Measurements from ENCODE around the gene SPAG16.

Gene SPAG16

GRCh38 chr2:213419980-213420379 lies 135.7 kb downstream of the SPAG16 start:
- Mint-ChIP-seq H3K4me3 (no peak overlapping the region), H3K4me1 (no peaks in the 10 kb centered on the region), H3K27ac (no peak overlapping the region), H3K36me3 (no peaks in the 10 kb centered on the region), H3K27me3 (no peaks in the 10 kb centered on the region), H3K9me3 (no peaks in the 10 kb centered on the region)

- no peaks in the 10 kb centered on the region for H3K36me3 Mint-ChIP-seq
- no peaks in the 10 kb centered on the region for H3K9me3 Mint-ChIP-seq
- H3K27me3 Mint-ChIP-seq: no peaks in the 10 kb centered on the region
- no peaks in the 10 kb centered on the region for H3K4me1 Mint-ChIP-seq
- no peak overlapping the region for H3K4me3 Mint-ChIP-seq
- H3K27ac Mint-ChIP-seq: no peak overlapping the region
Observed at GRCh38 chr2:213420828-213421385, 136.6 kb downstream of the SPAG16 start.

- Mint-ChIP-seq H3K9me3 (no peaks in the 10 kb centered on the region), H3K27ac (no peak overlapping the region), H3K4me3 (no peak overlapping the region), H3K4me1 (no peaks in the 10 kb centered on the region), H3K36me3 (no peaks in the 10 kb centered on the region), H3K27me3 (no peaks in the 10 kb centered on the region)
Observed at GRCh38 chr2:213422211-213422610, 137.9 kb downstream of the SPAG16 start.

GRCh38 chr2:213425618-213426017 lies 141.4 kb downstream of the SPAG16 start:
- peaks cover 12% of the 10 kb centered on the region for H3K9me3 Mint-ChIP-seq
- H3K27ac Mint-ChIP-seq: no peak overlapping the region
- H3K27me3 Mint-ChIP-seq: no peaks in the 10 kb centered on the region
- no peaks in the 10 kb centered on the region for H3K4me1 Mint-ChIP-seq
- no peaks in the 10 kb centered on the region for H3K36me3 Mint-ChIP-seq
- H3K4me3 Mint-ChIP-seq: no peak overlapping the region

GRCh38 chr2:213429516-213429915 lies 145.3 kb downstream of the SPAG16 start:
- no peaks in the 10 kb centered on the region for H3K4me1 Mint-ChIP-seq
- H3K36me3 Mint-ChIP-seq: no peaks in the 10 kb centered on the region
- H3K4me3 Mint-ChIP-seq: no peak overlapping the region
- no peak overlapping the region for H3K27ac Mint-ChIP-seq
- peaks cover 23% of the 10 kb centered on the region for H3K9me3 Mint-ChIP-seq
- no peaks in the 10 kb centered on the region for H3K27me3 Mint-ChIP-seq

- Mint-ChIP-seq H3K36me3 (no peaks in the 10 kb centered on the region), H3K27me3 (no peaks in the 10 kb centered on the region)
Observed at GRCh38 chr2:213443921-213444320, 159.7 kb downstream of the SPAG16 start.

GRCh38 chr2:213451542-213452239 lies 167.4 kb downstream of the SPAG16 start:
- Mint-ChIP-seq H3K36me3 (no peaks in the 10 kb centered on the region), H3K9me3 (peaks cover 13% of the 10 kb centered on the region), H3K27ac (no peak overlapping the region), H3K27me3 (no peaks in the 10 kb centered on the region), H3K4me1 (no peaks in the 10 kb centered on the region), H3K4me3 (no peak overlapping the region)

More at GRCh38 chr2:213443921-213444320, 159.7 kb downstream of the SPAG16 start:
- Mint-ChIP-seq H3K9me3 (peaks cover 12% of the 10 kb centered on the region), H3K27ac (no peak overlapping the region), H3K4me1 (no peaks in the 10 kb centered on the region), H3K4me3 (no peak overlapping the region)

- no peaks in the 10 kb centered on the region for H3K36me3 Mint-ChIP-seq
- no peaks in the 10 kb centered on the region for H3K27me3 Mint-ChIP-seq
- no peak overlapping the region for H3K27ac Mint-ChIP-seq
- no peaks in the 10 kb centered on the region for H3K9me3 Mint-ChIP-seq
- H3K4me1 Mint-ChIP-seq: no peaks in the 10 kb centered on the region
- H3K4me3 Mint-ChIP-seq: no peak overlapping the region
Observed at GRCh38 chr2:213455316-213456008, 171.2 kb downstream of the SPAG16 start.

- peaks cover 6% of the 10 kb centered on the region for H3K9me3 Mint-ChIP-seq
- no peak overlapping the region for H3K4me3 Mint-ChIP-seq
- no peaks in the 10 kb centered on the region for H3K36me3 Mint-ChIP-seq
Observed at GRCh38 chr2:213475433-213475832, 191.2 kb downstream of the SPAG16 start.

GRCh38 chr2:213476641-213477040 lies 192.4 kb downstream of the SPAG16 start:
- Mint-ChIP-seq H3K27me3 (no peaks in the 10 kb centered on the region), H3K4me1 (no peaks in the 10 kb centered on the region), H3K27ac (no peak overlapping the region), H3K4me3 (no peak overlapping the region), H3K9me3 (peaks cover 6% of the 10 kb centered on the region), H3K36me3 (no peaks in the 10 kb centered on the region)

More at GRCh38 chr2:213475433-213475832, 191.2 kb downstream of the SPAG16 start:
- Mint-ChIP-seq H3K27ac (no peak overlapping the region), H3K27me3 (no peaks in the 10 kb centered on the region), H3K4me1 (no peaks in the 10 kb centered on the region)

GRCh38 chr2:213490087-213490486 lies 205.8 kb downstream of the SPAG16 start:
- Mint-ChIP-seq H3K36me3 (no peaks in the 10 kb centered on the region), H3K4me1 (no peaks in the 10 kb centered on the region), H3K27ac (no peak overlapping the region), H3K27me3 (no peaks in the 10 kb centered on the region), H3K9me3 (no peaks in the 10 kb centered on the region), H3K4me3 (no peak overlapping the region)

- Mint-ChIP-seq H3K9me3 (no peaks in the 10 kb centered on the region), H3K27ac (no peak overlapping the region), H3K27me3 (no peaks in the 10 kb centered on the region), H3K4me1 (no peaks in the 10 kb centered on the region), H3K4me3 (no peak overlapping the region), H3K36me3 (no peaks in the 10 kb centered on the region)
Observed at GRCh38 chr2:213491376-213491775, 207.1 kb downstream of the SPAG16 start.

- no peak overlapping the region for H3K27ac Mint-ChIP-seq
Observed at GRCh38 chr2:213496226-213496625, 212.0 kb downstream of the SPAG16 start.

GRCh38 chr2:213500881-213501280 lies 216.6 kb downstream of the SPAG16 start:
- Mint-ChIP-seq H3K27me3 (peaks cover 1% of the 10 kb centered on the region), H3K36me3 (no peaks in the 10 kb centered on the region), H3K4me1 (no peaks in the 10 kb centered on the region), H3K27ac (no peak overlapping the region), H3K4me3 (no peak overlapping the region), H3K9me3 (no peaks in the 10 kb centered on the region)

More at GRCh38 chr2:213496226-213496625, 212.0 kb downstream of the SPAG16 start:
- Mint-ChIP-seq H3K4me3 (no peak overlapping the region), H3K36me3 (no peaks in the 10 kb centered on the region), H3K27me3 (peaks cover 1% of the 10 kb centered on the region), H3K9me3 (no peaks in the 10 kb centered on the region), H3K4me1 (no peaks in the 10 kb centered on the region)

GRCh38 chr2:213524164-213524563 lies 239.9 kb downstream of the SPAG16 start:
- H3K4me3 Mint-ChIP-seq: no peak overlapping the region
- no peaks in the 10 kb centered on the region for H3K4me1 Mint-ChIP-seq
- peaks cover 2% of the 10 kb centered on the region for H3K27me3 Mint-ChIP-seq
- H3K36me3 Mint-ChIP-seq: no peaks in the 10 kb centered on the region
- peaks cover 11% of the 10 kb centered on the region for H3K9me3 Mint-ChIP-seq
- no peak overlapping the region for H3K27ac Mint-ChIP-seq

GRCh38 chr2:213537579-213537978 lies 253.3 kb downstream of the SPAG16 start:
- Mint-ChIP-seq H3K9me3 (peaks cover 6% of the 10 kb centered on the region), H3K36me3 (no peaks in the 10 kb centered on the region), H3K27ac (no peak overlapping the region), H3K4me1 (no peaks in the 10 kb centered on the region), H3K27me3 (no peaks in the 10 kb centered on the region), H3K4me3 (no peak overlapping the region)
